RWPE1 (cell line): ENCODE results near the gene CACNA2D3.
"Not testable (repeated sequence)": the region's sequence is repeated elsewhere in the genome, so short reads cannot be mapped to it uniquely, and the experiment has no call there.

Experiments used
- CTCF ChIA-PET: fragments of 350-600 bp; sonication (Branson Sonifier 250); formaldehyde crosslinking; extraction: SDS; loops from one replicate; lab custom pipeline; 2021; lab: Yijun Ruan, JAX
- POLR2A ChIA-PET: fragments of 400-600 bp; formaldehyde crosslinking; extraction: SDS; loops from one replicate; lab custom pipeline; 2020; ENCODE audit warnings: antibody characterized with exemption; ENCODE audit not compliant: low non-redundant PET; lab: Yijun Ruan, JAX
- DNase-seq: peaks from one replicate; pipeline ENCODE4 v3.0.0; 2012; ENCODE audit warnings: low spot score
- H3K27ac ChIP-seq: fragments of 450-650 bp; 2 replicates; pipeline ENCODE4 v1.5.1; 2017
- TF ChIP-seq, protein P1 (sequence below): fragments of 450-650 bp; conservative IDR thresholded peaks from 2 replicates; pipeline ENCODE4 v1.5.1; 2017; ENCODE audit warnings: low read depth, mild to moderate bottlenecking

The CACNA2D3 gene

DNA sequence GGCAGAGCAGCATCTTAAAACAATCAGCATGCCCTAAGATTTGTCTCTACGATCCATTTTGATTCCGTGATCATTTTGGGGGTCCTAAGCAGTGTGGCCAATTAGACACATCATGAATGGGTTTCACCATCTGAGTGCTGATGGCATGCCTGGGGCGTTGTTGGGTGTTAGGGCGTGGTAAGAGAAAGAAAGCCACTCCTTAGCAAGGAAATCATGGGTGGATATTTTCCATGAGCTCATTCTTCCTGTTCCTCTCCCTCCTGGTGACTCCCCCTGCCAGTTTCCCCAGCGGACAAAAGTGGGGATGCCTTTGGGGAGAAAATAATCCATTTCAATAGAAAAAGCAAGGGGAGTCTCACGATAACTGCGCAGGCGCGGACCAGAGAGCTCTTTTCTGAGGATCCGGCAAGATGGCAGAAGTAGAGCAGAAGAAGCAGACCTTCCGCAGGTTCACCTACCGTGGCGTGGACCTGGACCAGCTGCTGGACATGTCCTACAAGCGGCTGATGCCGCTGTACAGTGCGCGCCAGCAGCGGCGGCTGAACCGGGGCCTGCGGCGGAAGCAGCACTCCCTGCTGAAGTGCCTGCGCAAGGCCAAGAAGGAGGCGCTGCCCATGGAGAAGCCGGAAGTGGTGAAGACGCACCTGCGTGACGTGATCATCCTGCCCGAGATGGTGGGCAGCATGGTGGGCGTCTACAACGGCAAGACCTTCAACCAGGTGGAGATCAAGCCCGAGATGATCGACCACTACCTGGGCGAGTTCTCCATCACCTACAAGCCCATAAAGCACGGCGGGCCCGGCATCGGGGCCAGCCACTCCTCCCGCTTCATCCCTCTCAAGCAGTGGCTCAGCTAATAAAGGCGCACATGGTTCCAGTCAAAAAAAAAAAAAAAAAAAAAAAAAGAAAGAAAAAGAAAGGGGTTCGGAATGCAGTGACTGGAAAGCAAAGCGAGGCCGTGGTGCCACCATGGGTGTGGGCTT, 503.7 kb downstream of the CACNA2D3 start:
- no peak for DNase-seq
- POLR2A ChIA-PET, result no interaction called here
- CTCF ChIA-PET, result no interaction called here
- H3K27ac ChIP-seq, result no peak overlapping the region
- TF ChIP-seq, protein P1, sequence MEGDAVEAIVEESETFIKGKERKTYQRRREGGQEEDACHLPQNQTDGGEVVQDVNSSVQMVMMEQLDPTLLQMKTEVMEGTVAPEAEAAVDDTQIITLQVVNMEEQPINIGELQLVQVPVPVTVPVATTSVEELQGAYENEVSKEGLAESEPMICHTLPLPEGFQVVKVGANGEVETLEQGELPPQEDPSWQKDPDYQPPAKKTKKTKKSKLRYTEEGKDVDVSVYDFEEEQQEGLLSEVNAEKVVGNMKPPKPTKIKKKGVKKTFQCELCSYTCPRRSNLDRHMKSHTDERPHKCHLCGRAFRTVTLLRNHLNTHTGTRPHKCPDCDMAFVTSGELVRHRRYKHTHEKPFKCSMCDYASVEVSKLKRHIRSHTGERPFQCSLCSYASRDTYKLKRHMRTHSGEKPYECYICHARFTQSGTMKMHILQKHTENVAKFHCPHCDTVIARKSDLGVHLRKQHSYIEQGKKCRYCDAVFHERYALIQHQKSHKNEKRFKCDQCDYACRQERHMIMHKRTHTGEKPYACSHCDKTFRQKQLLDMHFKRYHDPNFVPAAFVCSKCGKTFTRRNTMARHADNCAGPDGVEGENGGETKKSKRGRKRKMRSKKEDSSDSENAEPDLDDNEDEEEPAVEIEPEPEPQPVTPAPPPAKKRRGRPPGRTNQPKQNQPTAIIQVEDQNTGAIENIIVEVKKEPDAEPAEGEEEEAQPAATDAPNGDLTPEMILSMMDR, result no peak

- ChIA-PET CTCF (no interaction called here), POLR2A (no interaction called here)
- DNase-seq, result peak; percentile 1
- no peak overlapping the region for H3K27ac ChIP-seq
- TF ChIP-seq, protein P1, result no peak
These were observed 506.6 kb downstream of the CACNA2D3 start for GRCh38 chr3:54628888-54629441.

DNA sequence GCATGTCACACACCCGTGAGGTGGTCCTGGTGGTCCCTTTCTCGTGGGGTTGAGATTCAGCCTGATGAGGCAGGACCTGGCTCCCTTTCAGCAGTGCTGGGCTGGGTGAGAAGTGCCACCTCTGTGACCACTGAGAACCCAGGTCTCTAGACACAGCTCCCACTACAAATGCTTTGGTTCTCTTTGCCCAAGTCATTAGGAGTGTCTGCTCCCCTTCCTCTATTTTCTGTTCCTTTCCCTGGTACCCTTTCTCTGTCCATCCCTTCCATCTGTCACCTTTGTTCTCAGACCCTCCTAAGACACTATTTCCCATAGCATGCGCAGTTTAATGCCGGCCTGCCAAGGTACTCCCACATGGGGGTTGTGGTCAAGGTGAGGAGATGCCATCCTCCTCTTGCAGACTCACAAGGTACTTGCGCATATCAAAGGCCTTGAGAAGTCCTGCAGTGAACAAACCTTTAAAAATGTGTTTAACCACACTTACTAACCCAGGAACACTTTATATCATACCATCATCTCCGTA, 507.8 kb downstream of the CACNA2D3 start:
- TF ChIP-seq, protein P1, result no peak
- CTCF ChIA-PET, result no interaction called here
- DNase-seq, result no peak
- POLR2A ChIA-PET, result no interaction called here
- no peak overlapping the region for H3K27ac ChIP-seq

GRCh38 chr3:54631001-54631400, 508.6 kb downstream of the CACNA2D3 start:
- H3K27ac ChIP-seq, POLR2A ChIA-PET, DNase-seq: not testable (repeated sequence)
- CTCF ChIA-PET, result interaction anchor here (1.1 kb wide), 1 partner anchor 22 kb away, joined by 4 read pairs; no protein-coding TSS in a partner anchor

DNA sequence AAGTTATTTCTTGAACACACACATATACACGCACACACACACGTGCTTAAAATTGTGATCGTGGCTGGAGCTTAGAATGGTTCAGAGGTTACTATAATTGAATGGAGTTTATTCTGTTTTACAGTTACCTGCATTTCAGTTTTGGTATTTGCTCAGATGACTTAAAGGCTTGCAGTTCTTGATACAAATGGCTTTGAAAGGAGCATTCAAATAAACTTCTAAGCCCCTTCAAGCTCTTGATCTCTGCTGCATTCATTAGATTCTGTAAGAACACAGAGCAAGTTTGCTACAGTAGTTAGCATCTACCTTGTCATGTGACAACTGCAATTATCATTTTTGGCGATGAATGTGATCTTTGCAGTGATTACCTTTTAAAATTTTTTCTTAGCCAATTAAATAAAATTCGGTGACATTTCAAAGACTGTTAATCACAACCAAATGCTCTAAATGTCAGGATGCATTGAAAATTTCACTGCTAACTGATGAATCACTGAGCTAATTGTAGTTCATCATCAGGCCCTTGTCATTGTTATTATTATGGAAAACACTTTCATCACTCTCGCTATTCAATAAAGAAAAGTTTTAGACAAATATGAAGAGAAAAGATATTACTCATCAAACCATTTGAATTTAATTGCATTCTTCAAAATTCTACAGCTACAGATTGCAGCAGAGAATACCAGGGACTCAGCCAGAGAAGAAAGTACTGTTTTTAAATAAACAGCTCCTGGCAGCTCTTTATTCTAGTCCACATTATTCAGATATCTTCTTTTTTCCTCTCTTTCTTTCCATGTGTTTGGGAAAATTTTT, 509.4 kb downstream of the CACNA2D3 start:
- no peak for DNase-seq
- H3K27ac ChIP-seq, result no peak overlapping the region
- TF ChIP-seq, protein P1, result no peak
- POLR2A ChIA-PET, result no interaction called here
- CTCF ChIA-PET, result interaction anchor here (1.1 kb wide), 1 partner anchor 22 kb away, joined by 4 read pairs; no protein-coding TSS in a partner anchor

- CTCF ChIA-PET, result interaction anchor here (1.1 kb wide), 1 partner anchor 21 kb away, joined by 4 read pairs; no protein-coding TSS in a partner anchor
- POLR2A ChIA-PET, result no interaction called here
- TF ChIP-seq, protein P1, result no peak
- no peak overlapping the region for H3K27ac ChIP-seq
- no peak for DNase-seq
These were observed 509.9 kb downstream of the CACNA2D3 start for GRCh38 chr3:54632326-54632665.
